Stimulated activated CD4-positive, alpha-beta T cell treated with anti-CD3 and anti-CD28 coated beads, Interleukin-12 subunit alpha, Interleukin-12 subunit beta, amount 100 ng/mL, for 24 hours (primary cell): ENCODE measurements around the gene TRPM1.

Experiments
- DNase-seq, 2 experiments: peaks; one replicate each; pipeline ENCODE4 v3.0.0-alpha.2; 2020; ENCODE audit warnings: low read depth in 2 of 2

The TRPM1 gene

GRCh38 chr15:30978328-30978727 is 123.2 kb downstream of the TRPM1 start:
- no peak for DNase-seq

- no peak for DNase-seq
Observed at GRCh38 chr15:30974112-30974511, 127.4 kb downstream of the TRPM1 start.

- no peak for DNase-seq
Observed at GRCh38 chr15:30973379-30973778, 128.1 kb downstream of the TRPM1 start.

- no peak for DNase-seq
Observed at GRCh38 chr15:30969724-30970123, 131.8 kb downstream of the TRPM1 start.

GRCh38 chr15:30963681-30964080 is 137.8 kb downstream of the TRPM1 start:
- no peak for DNase-seq

- DNase-seq, result no peak
Observed at GRCh38 chr15:30962659-30963058, 138.9 kb downstream of the TRPM1 start.

GRCh38 chr15:30962079-30962478 is 139.4 kb downstream of the TRPM1 start:
- DNase-seq, result no peak

- DNase-seq, result no peak
Observed at GRCh38 chr15:30958219-30958618, 143.3 kb downstream of the TRPM1 start.

- DNase-seq, result no peak
Observed at GRCh38 chr15:30956216-30957124, 145.1 kb downstream of the TRPM1 start.

- DNase-seq, result no peak
Observed at GRCh38 chr15:30954674-30955073, 146.9 kb downstream of the TRPM1 start.

GRCh38 chr15:30953731-30954378 is 147.7 kb downstream of the TRPM1 start:
- DNase-seq, result no peak

GRCh38 chr15:30953183-30953582 is 148.3 kb downstream of the TRPM1 start:
- no peak for DNase-seq
